C4-2B (cell line): Measurements from ENCODE around the gene CBX5.

Experiments used
- H3K27ac ChIP-seq: fragments of 450-650 bp; 2 replicates; pipeline ENCODE4 v1.5.1; 2017
- CTCF ChIP-seq: fragments of 450-650 bp; conservative IDR thresholded peaks from 2 replicates; pipeline ENCODE4 v1.5.1; 2017; ENCODE audit warnings: mild to moderate bottlenecking
- ZFX ChIP-seq: fragments of 450-650 bp; IDR thresholded peaks from 2 replicates; pipeline ENCODE4 v1.6.1; 2017

CBX5 gene

GRCh38 chr12:54207539-54208294 is 72.2 kb downstream of the CBX5 start:
- H3K27ac ChIP-seq: no peak overlapping the region
- TF ChIP-seq CTCF (peak; percentile 98), ZFX (no peak)

GRCh38 chr12:54206791-54207190 is 73.1 kb downstream of the CBX5 start:
- TF ChIP-seq CTCF (no peak), ZFX (no peak)
- no peak overlapping the region for H3K27ac ChIP-seq

GRCh38 chr12:54204316-54204715 is 75.6 kb downstream of the CBX5 start:
- TF ChIP-seq CTCF (no peak), ZFX (no peak)

GRCh38 chr12:54201001-54201794 is 78.7 kb downstream of the CBX5 start:
- H3K27ac ChIP-seq: no peak overlapping the region
- TF ChIP-seq ZFX: no peak
- peak; percentile 92 for TF ChIP-seq CTCF

More at GRCh38 chr12:54204316-54204715, 75.6 kb downstream of the CBX5 start:
- H3K27ac ChIP-seq: no peak overlapping the region

- no peak overlapping the region for H3K27ac ChIP-seq
- TF ChIP-seq CTCF: no peak
- no peak for TF ChIP-seq ZFX
Measured at GRCh38 chr12:54200412-54200811, 79.5 kb downstream of the CBX5 start.

- TF ChIP-seq CTCF (no peak), ZFX (no peak)
Measured at GRCh38 chr12:54199917-54200316, 80.0 kb downstream of the CBX5 start.

GRCh38 chr12:54199034-54199433 is 80.9 kb downstream of the CBX5 start:
- H3K27ac ChIP-seq: no peak overlapping the region
- no peak for TF ChIP-seq ZFX
- no peak for TF ChIP-seq CTCF

More at GRCh38 chr12:54199917-54200316, 80.0 kb downstream of the CBX5 start:
- H3K27ac ChIP-seq: no peak overlapping the region
